T-helper 2 cell treated with Interferon-gamma antibody and Interleukin-4, amounts not matched to agents 100 ng/mL and 5 ng/mL, for 36 hours (primary cell): ENCODE data around the gene FCGBP. TPM values are rescaled to one million over a fixed set of nuclear protein-coding genes. Genes with fewer than 3 reads are reported as not detected.

Experiments used
- intact Hi-C: fragments of 100-400 bp; cut with micrococcal nuclease; formaldehyde crosslinking; loops from one replicate; pipeline ENCODE4 v1.15.1; 2023
- total RNA-seq: library from RNA; stranded (reverse); gene quantifications from 2 replicates; pipeline ENCODE4 v1.2.3, GENCODE V29; 2022

Gene FCGBP
- total RNA-seq, 1 donor from 2014 or later: 7.3 TPM

DNA sequence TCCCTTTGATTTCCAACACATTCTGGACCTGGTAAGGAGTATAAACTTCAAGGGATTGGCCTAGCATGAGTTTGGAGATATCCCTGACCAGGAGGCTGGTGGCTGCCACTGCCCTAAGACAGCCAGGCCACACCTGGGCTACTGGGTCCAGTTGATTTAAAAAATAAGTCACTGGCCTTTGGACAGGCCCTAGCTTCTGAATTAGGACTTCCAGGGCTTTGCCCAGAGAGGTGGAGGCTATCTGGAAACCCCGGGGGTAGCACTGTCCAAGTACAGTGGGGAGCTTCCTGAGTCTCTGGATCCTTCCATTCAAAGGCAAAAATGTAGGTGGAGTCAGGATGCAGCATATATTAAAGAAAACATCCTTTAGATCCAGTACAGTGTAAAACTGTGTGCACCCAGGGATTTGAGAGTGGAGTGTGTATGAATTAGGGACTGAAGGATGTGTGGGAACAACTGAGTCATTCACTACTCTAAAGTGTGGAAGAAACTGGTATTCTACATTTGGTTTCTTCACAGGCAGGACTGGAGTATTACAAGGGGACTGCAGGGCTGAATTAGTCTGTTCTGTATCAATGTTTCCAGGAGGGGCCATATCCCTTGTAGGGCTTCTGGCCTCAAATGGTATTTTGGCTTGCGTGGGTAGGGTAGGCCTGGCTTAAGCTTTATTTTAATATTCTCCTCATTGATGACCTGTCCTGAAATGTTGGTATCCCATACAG lies 14.8 kb upstream of the FCGBP start:
- intact Hi-C loops: no loop called here

DNA sequence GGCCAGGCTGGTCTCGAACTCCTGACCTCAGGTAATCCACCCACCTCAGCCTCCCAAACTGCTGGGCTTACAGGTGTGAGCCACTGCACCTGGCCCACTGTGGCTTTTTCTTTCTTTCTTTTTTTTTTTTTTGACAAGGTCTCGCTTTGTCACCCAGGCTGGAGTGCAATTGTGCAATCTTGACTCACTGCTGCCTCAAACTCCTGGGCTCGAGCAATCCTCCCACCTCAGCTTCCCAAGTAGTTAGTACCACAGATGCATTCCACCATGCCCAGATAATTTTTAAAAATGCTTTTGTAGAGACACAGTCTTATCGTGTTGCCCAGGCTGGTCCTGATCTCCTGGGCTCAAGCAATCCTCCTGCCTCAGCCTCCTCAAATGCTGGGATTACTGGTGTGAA lies 12.1 kb upstream of the FCGBP start:
- intact Hi-C loops: no loop called here

DNA sequence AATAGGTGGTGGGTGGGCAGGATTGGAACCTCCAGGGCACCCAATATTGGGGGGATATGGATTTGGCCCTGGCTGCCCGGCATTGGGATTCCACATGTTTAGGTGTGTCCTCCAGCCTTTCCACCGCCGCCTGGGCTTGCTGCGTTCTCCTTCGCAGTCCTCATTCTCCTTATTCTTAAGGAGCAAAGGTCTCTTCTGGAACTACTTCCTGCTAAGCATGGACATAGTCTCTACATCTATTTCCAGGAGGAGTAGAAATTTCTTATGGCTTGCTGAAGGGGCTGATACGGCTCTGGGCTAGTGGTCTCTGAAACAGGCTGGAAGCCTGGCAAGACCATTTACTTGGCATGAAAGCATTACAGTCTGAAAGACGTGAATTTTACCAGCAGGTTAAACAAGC lies 9.2 kb upstream of the FCGBP start:
- intact Hi-C loops: loop anchor here (5.0 kb wide), 1 partner anchor 114 kb away; the partner anchor contains the start of gene ZNF780B

DNA sequence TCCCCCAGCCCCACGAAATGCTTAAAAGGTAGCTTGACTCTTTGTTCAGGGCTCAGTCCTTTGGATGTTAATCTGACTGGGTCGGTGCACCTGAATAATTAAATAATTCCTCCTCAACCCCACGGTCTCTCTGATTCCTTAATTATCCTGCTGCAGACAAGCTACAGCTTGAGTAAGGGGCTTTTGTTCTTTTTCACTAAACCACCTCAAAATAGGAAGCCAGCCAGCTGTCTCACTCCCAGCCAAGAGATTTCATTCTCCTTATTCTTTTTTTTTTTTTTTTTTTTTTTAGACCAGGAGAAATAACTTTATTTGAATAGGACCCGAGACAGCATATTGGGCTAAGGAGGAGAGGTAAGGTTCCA lies 7.9 kb upstream of the FCGBP start:
- intact Hi-C loops: loop anchor here (5.0 kb wide), 1 partner anchor 115 kb away; the partner anchor contains the start of gene ZNF780B

DNA sequence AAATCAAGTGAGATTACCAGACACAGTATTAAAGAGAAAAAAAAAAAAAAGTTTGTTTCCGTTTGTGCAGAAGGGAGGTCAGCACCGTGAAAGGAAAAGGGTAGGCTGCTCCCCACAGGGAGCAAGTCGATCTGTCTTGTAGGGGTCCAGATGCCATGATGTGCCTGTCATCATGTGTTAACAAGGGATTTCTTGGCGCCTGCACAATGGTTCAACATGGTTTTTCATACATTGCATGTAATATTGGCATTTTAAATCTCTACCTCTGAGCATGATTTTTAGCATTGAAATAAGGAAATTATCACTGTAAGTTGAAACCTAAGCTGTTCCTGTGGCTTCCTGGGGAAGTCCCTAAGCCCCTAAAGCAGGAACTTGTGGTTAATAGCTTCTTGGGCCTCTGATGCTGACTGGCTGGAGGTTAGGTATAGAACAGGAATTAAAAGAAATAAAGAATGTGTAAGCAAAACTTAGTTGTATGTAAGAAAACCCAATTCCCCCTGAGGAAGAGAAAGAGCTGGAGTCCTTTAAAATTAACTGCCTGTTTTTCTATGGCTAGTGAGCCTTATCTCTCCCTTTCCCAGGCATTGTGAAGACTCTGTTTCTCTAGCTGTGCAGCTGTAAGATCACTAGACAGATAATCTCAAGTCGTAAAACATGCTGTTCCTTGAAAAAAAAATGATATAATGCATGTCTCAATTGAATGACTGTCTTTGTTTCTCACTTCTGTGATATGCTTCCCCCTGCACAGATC lies 7.4 kb upstream of the FCGBP start:
- intact Hi-C loops: loop anchor here (1.0 to 5.0 kb wide), 2 partner anchors 30 to 116 kb away; partner anchors contain the start of genes PSMC4 and ZNF780B

DNA sequence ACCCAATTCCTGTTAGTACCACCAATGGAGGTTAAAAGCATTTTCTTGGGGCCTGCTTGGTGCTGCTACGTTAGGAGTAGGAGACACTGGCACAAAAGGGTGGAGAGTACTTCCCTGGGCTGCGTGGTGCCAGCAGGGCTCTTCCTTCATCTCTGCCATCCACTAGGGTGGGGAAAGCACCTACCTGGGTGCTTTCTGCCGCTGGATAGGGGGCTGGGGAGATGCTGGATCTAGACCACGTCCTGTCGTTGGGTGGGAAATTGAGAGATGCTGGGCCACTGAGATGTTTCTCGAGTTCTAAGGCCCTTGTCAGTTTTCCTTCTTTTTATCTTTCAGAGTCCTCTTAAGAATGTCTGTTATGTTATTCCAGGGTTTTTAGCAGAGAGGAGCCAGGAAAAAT lies 6.7 kb upstream of the FCGBP start:
- intact Hi-C loops: loop anchor here (1.0 to 5.0 kb wide), 2 partner anchors 30 to 116 kb away; partner anchors contain the start of genes PSMC4 and ZNF780B

DNA sequence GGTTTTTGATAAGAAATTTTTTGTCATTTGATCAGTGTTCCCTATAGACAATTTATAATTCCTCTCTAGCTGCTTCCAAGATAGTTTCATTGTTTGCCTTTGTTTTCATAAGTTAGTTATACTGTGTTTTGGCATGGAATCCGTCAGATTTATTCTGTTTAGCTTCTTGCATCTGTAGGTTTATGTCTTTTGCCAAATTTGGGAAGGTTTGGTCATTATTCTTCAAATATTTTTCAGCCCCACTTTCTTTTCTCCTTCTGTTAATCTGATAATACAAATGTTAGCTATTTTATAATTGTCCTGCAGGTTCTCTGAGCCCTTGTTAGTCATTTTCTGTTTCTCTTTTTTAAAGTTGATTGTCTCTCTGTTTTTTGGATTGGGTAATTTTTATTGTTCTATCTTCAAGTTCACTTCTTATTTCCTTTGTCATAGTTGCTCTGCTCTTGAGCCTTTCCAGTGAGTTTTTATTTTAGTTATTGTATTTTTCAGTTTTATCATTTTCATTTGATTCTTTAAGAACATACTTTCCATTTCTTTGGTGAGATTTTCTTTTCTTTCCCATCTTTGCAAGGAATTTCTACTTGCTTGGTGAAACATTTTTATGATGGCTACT lies 5.9 kb upstream of the FCGBP start:
- intact Hi-C loops: loop anchor here (5.0 kb wide), 1 partner anchor 117 kb away; the partner anchor contains the start of gene ZNF780B

DNA sequence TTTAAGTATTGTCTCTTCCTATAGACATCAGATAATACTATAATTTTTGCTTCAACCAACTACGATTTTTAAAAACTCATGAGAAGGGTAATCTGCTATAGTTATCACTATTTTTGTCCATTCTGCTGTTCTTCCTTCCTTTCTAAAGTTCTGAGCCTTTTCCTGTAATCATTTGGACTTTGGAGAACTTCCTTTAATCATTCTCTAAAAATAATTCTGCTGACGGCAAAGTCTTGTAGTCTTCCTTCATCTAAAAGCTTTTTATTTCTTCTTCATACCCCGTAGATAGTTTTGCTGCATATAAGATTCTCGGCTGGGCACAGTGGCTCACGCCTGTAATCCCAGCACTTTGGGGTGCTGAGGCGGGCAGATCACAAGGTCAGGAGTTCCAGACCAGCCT lies 5.1 kb upstream of the FCGBP start:
- intact Hi-C loops: no loop called here

DNA sequence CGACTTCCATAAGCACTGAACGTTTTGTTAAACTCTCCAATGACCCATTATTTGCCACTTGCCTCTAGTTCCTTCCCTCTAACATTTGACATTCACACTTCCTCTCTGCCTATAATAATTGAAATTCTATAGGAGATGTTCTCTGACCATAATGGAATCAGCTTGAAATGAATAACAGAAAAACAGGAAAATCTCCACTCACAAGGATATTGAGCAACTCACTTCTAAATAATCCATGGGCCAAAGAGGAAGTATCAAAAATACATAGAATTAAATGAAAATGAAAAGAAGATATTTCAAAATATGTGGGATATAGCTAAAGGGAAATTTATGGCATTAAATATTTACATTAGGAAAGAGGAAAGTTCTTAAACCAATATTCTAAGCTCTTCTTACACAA lies 3.4 kb upstream of the FCGBP start:
- intact Hi-C loops: no loop called here

DNA sequence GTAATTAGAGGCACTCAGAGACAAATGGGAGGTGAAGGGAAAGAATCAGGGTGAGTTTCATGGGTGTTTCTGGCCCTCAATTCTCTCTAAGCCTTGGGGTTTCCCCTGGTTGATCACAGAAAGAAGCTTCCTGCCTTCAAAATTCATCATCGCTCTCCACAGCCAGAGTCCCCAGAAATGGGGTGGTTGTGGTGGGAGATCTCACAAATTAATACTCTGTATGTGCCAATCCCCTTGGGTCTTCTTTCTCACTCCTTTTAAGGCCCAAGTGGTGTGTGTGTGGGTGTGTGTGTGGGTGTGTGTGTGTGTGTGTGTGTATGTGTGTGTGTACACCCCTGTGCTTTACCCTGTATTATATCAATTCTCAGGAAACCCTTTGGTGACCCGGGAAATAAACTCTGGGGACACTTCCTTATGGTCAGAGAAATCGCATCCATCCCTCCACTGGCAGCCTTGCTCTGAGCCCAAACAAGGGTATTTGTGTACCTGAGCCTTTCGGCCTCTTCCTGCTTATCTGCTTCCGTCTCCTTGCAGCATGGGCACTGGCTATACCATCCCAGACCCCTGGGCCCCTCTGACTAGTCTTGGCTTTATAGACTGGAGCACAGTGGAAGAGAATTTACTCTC lies 2.8 kb upstream of the FCGBP start:
- intact Hi-C loops: no loop called here

DNA sequence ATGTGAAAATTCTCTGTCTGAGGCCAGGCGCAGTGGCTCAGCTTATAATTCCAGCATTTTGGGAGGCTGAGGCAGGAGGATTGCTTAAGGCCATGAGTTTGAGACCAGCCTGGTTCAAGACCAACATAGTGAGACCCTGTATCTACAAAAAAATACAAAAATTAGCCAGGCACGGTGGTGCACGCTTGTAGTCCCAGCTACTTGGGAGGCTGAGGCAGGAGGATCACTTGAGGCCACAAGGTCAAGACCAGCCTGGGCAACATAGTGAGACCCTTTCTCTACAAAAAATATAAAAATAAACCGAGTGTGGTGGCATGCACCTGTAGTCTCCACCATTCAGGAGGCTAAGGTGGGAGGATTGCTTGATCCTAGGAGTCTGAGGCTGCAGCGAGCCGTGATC lies 2.2 kb upstream of the FCGBP start:
- intact Hi-C loops: no loop called here

DNA sequence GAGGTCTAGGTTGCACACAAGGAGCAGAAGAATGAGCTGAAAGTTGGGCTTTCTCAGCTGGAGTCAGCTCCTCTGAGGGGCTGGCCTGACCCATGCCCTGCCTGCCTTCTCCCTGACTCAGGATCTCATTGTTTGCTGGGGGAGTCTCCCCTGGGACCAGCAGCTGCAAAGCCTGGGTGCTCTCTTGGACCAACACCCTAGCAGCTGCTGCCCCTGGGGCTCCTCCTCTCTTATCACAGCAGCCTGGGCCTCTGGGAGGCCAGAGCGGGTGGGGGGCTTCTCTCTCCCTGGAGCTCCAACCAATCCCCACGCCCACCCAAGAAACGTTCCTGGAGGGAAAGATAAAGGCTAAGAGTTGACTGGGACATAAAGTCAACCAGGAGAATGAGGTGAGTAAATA lies 1.6 kb upstream of the FCGBP start:
- intact Hi-C loops: no loop called here

DNA sequence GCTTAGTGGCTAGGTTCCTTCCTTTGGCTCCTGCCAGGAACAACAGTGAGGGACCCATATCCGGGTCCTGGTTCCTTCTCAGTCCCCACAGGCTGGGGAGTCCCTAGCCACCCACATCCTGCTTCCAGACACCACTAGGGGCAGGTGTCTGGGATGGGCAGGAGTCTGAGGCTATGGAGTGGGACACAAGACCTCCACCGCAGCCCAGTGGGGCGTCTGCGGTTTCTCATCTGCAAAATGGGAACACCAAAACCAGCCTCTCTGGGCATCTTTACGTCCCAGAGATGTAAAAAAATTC lies 879 bp upstream of the FCGBP start:
- intact Hi-C loops: no loop called here

DNA sequence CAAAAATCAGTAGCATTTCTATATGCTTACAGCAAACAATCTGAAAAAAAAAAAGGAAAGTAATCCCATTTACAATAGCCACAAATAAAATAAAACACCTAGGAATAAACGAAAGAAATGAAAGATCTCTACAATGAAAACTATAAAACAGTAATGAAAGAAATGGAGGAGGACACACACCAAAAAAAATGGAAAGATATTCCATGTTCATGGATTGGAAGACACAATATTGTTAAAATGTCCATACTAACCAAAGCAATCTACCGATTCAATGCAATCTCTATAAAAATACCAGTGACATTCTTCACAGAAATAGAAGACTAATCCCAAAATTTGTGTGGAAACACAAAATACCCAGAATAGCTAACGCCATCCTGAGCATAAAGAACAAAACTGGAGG lies 4.7 kb downstream of the FCGBP start:
- intact Hi-C loops: no loop called here

DNA sequence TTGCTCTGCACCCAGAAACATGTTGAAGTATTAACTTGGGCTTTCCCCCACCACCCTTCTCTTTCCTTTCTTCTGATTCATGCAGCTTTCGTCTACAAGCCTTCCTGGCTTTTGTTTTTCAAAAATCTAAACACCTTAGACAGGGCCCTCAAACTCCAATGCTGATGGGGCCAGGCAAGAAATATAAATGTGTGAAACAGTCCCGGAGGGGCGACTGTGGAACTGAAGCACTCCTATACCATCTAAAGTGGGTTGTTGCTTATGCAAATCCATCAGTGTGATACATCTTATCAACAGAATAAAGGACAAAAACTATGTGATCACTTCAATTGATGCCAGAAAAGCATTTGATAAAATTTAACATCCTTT lies 6.1 kb downstream of the FCGBP start:
- intact Hi-C loops: no loop called here

DNA sequence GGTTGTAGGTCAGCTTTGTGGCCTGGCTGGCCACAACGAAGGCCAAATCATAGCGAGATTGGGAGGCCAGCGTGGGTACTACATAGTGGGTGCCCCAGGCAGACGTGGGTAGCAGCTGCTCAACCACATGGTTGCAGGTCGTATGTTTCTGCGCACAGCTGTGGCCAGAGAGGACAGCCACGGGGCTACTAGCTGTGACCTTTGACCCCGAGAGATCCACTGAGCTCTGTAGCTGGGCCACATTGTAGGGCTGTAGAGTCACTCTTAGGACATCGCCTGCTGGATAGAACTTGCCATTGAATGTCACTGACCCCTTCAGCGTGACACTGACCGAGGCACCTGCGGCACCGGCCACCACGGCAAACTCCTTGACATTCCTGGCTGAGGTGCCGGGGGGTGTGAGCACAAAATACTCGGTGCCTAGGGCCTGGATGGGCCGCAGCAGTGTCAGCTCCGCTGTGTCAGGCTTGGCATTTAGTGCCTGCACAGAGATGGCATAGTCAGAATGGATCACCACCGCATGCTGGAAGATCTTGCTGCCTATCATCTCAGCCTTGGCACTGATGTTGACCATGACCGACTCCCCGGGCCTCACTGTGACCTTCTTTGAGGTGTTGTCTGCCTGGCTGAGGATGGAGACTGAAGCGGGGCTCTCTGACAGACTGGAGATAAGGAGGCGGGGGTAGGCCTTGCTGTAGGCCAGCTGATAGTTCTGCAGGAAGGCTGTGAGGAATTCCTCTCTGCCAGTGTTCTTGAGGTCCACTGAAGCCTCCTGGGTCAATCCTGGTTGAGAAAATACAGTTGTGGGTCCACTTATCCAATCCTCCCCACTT lies 6.7 kb downstream of the FCGBP start:
- intact Hi-C loops: no loop called here

DNA sequence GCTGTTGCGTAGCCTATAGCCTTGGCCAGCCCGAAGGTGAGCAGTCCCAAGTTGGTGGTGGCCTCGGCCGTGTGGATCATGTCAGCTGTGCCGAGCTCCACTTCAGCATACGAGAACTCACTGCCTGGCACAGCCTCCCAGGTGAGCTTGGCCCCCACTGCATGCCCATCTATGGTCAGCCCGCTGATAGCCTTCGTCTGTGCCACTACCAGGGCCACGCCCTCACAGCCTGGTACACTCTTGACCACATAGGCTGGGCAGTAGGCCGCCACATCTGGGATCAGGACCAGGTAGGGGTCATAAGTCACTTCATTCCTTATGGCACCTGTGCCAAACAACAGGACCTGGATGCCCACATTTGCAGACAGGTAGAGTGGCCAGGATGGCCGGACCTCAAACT lies 7.4 kb downstream of the FCGBP start:
- intact Hi-C loops: no loop called here

DNA sequence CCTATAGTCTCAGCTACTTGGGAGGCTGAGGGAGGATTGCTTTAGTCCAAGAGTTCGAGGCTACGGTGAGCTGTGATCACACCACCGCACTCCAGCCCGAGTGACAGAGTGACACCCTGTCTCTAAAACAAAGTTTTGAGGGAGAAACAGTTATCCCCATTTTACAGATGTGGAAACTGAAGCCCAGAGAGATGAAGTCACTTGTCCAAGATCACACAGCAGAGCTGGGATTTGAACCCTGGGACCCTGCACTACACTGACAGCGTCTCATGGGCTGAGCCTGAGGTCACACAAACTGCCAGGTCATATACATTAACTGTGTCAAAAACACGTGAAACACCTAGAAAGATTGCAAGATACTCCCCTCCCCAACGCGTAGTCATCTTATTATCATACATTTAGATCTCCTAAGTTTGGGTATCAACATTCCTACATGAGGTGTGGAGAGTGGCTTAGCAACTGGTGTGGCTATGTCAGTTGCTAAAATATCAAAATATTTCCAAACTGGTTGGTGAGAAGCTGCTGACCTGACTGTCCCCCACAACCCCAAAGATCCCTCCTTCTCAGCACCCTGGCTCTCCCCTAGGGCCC lies 8.2 kb downstream of the FCGBP start:
- intact Hi-C loops: no loop called here

DNA sequence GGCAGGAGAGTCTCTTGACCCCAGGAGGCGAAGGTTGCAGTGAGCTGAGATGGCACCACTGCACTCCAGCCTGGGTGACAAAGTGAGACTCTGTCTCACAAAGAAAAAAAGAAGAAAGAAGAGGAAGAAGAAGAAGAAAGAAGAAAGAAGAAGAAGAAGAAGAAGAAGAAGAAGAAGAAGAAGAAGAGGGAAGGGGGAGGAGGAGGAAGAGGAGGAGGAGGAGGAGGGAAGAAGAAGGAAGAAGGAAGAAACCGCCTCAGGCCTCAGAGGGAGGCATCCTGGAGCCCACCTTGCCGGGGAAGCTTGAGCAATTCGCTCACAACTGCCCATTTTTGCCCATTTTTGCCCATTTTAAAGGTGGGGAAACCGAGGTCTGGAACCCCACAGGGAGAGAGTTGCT lies 9.5 kb downstream of the FCGBP start:
- intact Hi-C loops: no loop called here

DNA sequence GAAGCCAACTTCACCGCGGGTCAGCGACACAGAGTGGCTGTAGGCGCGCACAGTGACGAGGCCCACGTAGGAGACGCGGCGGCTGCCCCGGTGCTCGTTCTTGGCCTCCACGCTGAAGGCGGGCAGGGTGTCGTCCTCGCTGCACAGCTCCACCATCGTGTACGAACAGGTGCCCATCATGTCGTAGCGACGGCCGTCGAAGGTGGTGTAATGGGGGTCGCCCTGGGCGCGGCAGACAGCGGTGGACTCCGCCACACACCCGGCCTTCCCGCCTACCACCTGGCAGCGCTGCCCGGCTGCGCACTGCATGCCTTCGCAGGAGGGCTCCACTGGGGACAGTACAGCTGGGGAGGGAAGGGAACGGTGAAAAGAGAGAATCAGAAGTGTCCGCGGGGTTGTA lies 10.0 kb downstream of the FCGBP start:
- intact Hi-C loops: no loop called here

DNA sequence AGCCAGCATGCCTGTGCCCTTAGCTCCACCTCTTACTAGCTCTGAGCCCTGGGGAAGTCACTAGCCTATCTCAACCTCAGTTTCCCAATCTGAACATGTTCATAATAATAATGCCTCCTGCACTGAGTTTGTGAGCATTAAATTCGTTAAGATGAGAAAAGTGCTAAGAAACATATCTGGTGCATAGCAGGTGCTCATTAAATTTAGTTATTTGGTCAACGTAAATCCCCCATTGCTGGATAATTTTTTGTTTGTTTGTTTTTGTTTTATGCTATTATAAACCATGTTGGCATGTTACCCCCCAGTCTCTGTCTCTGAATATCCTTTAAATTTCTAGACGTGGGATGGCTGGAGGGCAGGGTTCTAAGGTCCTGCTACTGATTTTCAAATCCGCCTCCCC lies 10.6 kb downstream of the FCGBP start:
- intact Hi-C loops: no loop called here
